Dedifferentiated amniotic fluid mesenchymal stem cell (primary cell): ENCODE results near the gene RBM7.

Experiments
- DNase-seq: peaks from one replicate; pipeline ENCODE4 v3.0.0-alpha.2; 2016; ENCODE audit errors: extremely low spot score

The RBM7 gene, protein sequence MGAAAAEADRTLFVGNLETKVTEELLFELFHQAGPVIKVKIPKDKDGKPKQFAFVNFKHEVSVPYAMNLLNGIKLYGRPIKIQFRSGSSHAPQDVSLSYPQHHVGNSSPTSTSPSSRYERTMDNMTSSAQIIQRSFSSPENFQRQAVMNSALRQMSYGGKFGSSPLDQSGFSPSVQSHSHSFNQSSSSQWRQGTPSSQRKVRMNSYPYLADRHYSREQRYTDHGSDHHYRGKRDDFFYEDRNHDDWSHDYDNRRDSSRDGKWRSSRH

DNA sequence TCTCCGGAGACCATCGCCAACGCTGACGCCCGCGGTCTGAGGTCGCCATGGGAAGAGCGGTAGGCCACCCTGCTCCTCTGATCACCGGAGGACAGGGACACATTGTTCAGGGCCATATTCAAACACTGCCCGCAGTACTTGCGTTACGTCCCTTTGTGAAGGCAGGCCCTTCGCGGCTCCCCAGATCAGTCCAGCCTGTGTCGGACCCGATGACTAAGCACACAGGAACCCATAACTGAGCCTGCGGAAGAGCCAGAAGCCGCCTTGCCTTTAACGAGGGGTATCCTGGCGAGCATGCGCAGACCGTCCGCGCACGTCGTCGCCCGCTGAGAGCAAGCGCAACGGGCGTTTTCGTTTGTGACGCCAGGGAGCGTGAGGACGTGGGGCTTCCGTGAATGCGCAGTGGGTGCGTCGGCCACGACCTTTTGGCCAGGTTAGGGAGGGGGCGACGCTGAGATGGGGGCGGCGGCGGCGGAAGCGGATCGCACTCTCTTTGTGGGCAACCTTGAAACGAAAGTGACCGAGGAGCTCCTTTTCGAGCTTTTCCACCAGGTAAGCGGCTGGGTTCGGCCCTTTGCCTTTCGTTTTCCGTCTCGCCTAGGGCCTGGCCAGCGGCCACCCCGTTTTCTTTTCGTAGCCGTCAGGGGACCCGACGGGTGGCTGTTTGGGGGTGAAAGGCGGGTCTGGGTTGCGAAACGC lies at the start of gene RBM7, which contains the start of gene C11orf71:
TSS of gene RBM7 (plus strand) at position 451 of the 699 bp plus-strand sequence. CDS start at position 457, 6 bp downstream.
TSS of gene C11orf71 (minus strand) at position 296 of the 699 bp plus-strand sequence. CDS start at position 116, 180 bp downstream.
- peak; percentile 98 for DNase-seq

DNA sequence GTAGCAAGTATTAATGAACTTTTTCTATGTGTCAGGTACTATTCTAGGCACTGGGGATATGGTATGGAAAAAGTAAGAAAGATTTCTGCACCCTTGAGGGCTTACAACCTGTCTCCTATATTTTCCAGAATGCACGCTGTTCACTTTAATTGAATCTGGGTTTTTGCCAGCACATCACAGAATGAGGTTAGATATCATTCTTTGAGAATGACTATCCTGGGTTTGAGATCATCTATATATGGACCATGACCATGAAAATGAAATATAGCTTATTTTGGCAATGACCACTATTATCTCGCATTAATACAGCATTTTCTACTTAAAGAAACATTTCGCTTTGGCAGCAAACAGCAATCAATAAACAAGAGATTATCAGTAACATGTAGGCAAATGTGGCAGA lies 47.0 kb upstream of the RBM7 start:
- no peak for DNase-seq

DNA sequence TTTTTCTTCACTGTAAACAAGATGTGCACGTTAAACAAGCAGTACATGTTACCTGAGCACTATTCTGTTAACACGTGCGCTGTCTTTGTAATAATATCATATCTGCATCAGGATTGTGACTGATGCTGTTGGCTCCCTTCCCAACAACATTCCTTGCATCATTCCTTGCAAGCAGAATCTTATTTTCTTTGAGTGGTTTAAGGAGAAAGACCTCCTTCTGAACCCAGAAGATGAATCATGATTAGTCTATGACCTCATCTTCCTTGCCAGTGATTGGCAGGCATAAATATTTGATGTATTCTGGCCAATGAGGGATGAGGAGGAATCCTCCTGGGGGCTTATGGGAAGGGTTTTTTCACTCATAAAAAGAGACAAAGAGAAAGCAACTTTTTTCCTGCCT lies 46.4 kb upstream of the RBM7 start:
- DNase-seq, result peak; percentile 65

DNA sequence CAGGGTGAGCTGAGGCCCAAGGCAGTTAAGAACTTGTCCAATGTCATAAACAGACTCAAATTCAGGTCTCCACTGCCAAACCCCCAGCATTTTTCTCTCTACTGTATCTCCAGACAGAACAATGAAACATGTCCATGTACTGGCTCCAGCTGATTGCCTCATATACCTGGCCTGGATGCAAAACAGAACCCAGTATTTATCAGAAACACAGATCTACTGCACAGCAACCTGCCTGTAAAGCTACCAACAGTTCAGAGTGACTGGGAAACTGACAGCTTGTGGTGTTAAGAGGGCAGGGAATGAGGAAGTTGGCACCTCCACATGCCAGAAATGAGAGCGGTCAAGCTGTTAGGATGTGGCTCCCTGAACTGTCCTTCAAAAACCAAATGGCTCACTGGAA lies 41.8 kb upstream of the RBM7 start:
- no peak for DNase-seq

DNA sequence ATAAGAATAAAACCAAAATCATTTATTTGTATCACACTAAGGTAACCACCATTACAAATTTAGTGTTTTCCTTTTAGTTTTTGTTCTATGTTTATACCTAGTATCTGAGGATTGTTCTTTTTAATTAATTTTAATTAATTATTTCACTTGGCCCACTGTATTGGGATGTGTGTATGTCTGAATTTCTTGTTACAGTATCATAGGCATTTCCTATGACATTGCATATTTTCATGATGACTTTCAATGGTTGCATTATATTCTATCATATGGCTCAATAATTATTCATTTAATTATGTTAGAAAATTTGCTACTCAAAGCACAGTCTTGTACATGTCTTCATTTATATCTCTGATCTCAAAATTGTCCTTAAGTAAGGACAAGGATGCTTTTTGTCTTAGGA lies 41.1 kb upstream of the RBM7 start:
- no peak for DNase-seq

DNA sequence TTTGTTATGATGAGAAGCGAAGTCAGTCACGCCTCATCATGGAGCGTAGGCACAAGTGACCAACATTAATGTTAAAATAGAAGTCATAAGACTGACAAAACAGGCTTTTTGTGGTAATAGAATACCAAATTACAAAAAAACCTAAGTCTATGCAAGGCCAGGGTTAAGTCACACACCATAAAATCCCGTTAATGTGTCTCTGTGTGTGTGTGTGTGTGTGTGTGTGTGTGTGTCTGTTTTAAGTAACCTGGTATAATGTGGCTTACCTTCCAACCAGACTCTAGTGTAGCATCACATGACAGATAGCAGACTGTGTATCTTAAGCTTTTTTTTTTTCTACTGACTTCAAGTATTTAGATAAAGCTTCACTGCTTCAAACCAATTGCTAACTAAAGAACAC lies 38.1 kb upstream of the RBM7 start:
- no peak for DNase-seq

DNA sequence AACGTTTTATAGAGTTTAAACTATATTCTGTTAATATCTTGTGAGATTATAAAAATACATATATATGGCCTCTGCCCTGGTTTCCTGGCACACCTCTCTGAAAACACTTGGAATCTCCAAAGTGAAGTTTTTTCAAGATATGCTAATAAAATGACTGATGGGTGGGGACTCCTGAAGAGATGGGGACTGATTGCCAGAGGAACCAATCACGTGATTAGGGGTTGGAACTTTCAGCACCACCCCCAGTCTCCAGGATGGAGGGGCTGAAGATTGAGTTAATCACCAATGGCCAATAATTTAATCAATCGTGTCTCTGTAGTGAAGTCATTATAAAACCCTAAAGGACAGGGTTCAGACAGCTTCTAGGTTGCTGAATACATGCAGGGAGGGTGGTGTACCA lies 37.5 kb upstream of the RBM7 start:
- DNase-seq, result no peak

DNA sequence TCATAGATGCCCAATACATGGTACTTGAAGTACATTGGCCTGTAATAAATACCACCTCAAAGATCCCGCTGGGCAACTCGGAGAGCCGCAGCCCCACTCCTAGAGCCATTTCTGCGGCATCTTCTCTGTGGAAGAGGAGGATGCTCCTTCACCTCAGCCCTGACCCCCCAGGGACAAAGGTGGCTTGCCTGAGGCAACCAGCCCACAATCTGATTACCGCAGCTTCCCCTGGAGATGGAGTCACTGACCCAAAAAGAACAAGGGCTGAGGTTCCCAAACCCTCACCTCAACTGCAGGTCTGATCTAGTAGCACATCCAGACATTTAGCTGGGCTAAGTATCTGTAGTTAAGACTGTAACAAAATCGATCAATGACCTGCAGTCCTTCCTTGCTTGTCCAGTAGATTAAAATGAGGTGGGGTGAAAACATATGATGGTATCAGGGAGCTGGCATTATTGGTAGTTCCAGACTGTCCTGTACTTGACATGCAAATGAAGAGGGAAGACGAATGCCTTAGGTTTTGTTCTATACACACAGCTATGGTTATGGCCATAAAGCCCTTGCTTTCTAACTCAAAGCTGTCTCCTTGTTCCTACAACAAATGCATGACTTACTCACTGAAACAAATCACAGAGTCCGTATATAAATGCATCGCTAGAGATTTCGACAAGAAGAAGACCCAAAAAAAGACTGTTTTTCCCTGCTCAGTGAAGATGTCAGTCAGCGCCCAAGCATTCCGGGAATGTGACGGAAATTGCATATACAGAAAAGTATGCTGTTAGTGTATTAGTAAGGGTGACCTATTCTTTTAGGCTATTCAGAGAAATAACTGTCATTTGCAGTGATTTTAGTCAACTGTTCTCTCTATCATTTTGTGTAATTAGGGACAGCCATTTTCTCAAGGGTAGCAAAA lies 33.9 kb upstream of the RBM7 start:
- DNase-seq, result peak; percentile 86

DNA sequence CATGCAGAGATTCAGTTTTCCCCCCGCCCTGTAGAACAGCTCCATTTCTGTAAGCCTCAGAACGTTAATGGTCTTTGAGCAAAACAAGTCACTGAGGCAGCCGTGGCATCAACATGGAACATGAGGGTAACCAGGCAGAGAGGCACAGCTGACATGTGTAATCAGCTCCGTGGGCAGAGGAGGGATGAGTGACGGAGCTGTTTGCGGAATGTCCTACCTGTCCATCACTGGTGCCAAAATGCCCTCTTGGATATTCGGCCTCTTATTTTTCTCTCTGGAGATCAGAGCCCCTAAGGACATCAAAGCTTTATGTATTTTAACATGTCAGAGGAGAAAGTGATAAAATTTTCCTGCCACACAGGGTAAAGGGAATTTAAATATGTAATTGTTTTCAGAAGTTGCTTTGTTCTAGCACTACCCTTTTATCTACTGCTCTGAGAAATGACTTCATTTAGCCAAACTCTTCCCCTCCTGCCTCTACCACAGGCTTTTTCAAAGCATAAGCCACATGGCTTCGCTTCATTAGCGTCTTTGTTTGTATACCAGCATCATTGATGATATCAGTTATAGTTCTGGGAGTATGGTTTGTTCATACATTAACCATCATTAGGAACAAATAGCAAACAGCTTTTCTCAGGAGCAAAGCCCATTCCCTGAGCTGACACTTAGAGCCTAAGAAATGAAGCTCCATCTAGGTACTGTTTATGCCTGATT lies 33.1 kb upstream of the RBM7 start:
- no peak for DNase-seq

DNA sequence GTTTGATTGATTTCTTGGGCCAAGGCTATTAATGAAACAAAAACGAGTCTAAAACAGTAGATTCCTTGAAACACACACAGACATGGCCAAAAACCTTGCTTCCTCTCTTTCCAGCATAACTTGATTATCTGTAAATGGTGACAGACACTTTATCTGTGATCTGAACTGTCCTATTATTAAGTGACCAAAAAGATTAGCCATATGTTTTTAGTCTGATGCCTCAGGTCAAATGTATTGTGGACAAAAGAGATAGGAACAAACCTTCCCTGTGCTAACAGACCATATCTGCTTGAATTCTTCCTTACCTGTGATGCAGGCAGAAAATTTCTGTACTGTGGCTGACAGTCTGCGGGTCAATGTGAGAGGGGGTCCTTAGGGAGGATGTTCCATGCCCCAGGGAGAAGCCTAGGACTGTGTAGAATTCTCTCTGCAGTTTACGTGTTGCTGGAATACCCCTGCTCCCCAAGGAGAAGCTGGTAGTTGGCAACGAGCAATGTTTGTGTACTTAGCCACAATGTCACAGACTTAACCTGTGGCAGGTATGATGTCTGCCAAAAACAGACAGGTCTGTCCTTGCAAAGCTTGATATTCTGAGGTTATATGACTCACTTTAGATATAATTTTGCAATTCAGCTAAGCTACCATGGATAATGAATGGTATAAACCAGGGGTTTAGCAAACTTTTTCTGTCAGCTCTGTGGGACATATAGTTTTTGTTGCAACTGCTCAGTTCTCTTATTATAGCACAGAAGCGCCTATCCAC lies 31.4 kb upstream of the RBM7 start:
- DNase-seq, result no peak

DNA sequence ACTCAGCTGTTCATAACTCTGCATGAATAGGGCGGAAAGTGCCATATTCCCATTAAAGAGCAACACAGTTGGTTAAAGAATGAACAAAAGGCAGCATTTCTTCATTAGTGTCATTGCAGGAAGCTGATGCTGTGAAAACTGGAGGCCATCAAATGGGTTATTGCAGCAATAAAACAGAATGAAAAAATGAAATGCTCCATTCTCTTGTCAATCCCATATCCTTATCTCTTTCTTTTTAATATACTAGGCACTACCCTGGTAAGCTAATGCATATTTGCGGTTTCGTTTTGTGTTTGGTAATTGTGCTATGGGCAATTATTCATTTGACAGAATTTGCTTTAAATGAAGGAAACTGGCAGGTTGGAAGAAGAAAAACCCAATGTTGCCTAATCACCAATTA lies 25.4 kb upstream of the RBM7 start:
- no peak for DNase-seq

DNA sequence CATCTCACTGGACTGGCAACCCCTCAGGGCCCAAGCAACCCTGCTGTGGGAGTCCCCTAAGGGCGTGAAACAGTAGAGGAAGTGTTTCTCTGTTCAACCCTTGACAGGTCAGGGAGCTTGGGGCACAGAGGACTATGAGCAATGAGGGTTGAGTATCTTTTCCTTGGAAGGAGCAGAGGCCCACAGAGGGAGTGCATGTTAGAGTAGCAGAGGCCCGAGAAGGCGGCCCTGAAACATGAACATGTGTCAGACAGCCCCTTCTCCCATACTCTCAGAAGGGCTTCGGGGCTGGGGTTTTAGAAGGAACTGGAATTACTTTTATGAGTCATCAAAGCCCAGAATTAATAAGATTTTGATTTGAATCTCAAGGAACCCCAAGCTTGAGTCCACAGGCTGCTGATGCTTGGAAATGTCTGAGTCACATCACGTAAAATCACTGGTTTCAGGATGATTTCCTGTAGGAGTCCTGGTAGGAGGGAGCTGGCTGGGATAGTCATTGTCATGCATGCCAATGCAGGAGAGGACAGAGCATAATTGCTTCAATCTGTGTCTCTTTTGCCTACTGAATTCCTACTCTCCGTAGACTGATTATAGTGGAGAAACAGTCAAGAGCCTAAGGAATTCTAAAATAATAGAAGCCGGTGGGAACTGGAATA lies 22.7 kb upstream of the RBM7 start:
- peak; percentile 86 for DNase-seq

DNA sequence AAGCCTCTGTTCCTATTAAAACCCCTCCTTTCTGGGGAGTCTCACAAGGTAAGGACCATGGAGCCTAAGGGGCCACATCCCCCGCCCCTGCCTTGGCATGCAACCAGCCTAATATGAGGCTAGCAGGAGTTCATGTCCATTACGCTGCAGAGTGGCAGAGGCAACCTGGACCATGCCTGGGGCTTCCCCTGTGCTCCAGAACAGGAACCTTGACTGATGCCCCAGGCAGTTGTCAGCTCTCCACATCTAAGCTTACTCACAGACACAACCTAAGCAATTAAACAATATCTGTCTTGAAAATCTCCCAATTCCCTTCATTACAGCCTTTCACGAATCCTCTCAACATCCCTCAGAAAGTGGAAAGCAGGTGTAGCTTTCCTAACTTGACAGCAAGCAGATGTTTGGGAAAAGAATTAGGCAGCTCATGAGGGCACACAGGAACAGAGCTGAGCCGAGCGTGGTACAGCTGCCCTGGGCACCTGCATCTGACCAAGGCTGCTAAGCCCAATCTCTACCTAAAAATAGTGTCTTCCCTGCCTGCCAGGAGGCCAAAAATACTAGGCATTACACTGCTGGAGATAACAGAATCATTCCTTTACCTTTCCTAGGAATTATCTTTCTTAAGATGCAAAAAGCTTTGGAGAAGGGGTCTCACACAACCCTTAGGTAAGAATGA lies 20.9 kb upstream of the RBM7 start:
- no peak for DNase-seq

DNA sequence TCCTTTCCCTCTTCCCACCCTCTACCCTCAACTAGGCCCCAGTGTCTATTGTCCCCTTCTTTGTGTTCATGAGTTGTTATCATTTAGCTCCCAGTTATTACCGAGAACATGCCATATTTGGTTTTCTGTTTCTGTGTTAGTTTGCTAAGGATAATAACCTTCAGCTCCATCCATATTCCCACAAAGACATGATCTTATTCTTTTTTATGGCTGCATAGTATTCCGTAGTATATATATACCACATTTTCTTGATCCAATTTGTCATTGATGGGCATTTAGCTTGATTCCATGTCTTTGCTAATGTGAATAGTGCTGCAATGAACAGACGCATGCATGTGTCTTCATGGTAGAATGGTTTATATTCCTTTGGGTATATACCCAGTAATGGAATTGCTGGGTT lies 18.0 kb upstream of the RBM7 start:
- no peak for DNase-seq

DNA sequence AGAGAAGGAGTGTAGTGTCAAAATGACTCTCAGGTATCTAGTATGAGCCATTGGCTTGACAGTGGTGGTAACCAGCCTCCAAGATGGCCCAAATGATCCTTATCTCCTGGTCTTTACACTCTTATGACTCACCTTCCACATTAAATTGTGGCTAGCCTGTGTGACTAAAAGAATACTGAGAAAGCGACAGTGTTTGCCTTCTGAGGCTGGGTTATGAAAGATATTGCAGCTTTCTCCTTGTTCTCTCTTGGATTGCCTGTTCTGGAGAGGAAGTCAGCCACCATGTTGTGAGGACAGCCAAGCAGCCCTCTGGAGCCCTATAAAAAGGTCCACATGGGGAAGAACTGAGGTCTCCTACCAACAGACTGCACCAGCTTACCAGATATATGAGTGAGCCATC lies 16.0 kb upstream of the RBM7 start:
- DNase-seq, result no peak

DNA sequence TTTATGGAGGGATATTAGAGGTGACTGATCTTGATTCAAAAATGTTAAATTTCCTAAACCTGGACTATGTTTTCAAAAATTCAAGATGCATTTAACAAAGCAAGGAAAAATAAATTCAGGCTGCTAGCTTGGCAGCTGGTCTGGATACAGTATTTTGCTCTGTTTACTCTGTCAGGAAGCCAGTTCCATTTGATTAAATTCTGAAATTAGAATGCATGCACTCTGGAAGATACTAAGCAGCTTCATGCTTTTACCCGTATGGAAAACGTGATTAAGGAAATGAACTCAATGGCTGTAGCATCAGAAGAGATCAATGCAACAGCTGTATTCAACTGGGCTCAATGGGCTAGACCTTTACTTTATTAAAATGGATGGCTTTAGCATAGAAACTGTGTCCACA lies 14.3 kb upstream of the RBM7 start:
- no peak for DNase-seq

DNA sequence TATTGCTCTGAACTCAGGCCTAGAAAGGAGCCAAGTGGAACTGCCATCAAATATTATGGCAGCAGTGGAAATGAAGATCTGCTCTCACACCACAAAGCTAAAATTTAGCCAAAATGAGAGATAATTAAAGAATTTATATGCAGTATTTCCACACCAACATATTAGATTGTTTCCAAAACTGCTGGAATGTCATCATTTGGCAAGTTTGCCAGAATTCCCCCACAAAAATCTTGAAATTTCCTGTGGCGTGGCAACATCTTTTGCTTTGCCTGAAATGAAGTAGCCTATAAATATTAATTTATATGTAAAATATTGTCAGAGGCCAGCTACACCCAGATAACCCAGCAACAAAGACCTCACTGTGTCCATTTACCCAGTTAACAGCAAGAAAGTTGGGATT lies 13.9 kb upstream of the RBM7 start:
- DNase-seq, result no peak

DNA sequence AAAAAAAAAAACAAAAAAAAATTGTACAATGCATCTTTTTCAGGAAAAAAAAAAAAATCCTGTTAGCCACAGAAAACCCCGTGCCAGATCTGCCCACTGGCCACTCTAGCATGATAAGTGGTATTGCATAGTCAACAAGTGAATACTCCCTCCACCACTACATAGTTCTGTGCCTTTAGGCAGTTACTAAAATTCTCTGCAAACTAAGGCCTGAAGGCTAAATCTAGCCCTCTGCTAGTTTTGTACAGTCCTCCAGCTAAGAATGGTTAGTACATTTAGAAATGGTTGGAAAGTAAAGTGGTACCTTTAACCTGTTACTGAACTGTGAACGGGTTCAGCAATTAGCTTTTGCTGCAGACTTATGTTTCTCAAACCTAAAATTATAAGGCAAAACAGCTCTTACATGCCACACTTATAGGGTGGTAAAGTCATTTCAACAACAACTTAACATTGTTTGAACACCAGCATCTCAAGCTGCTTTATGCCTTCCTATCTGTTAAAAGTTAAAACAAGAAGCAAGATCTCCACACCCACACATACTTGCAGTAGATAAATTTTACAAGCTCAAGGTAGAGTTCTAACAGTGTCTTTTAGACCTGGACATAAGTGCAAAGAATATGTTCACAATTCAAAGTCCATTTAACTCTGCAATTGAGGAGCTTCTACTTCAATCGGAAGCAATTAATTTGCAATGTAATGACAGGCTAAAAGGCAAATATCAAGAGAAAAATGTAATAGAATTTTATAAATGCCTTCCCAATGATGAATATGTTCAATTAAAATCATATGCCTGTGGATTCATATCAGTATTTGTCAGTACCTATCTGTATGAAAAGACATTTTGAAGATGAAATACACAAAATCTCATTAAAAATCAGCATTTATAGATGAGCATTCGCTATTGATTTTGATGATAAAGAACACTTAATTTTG lies 7.5 kb upstream of the RBM7 start:
- DNase-seq, result no peak

DNA sequence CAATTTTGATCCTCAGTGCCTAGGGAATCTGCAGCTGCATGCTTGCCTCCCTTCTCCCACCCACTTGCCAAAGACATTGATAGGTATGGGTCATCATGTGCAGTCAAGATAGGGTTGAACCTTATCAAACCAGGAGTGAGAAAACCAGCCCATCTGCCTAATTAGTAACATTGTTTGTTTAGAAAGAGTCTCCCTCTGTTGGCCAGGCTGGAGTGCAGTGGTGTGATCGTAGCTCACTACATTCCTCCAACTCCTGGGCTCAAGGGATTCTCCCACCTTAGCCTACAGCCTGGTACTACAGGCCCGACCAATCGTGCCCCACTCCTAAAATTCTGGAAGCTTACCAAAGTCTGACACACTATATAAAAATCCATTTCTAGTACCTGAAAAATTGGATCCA lies 4.7 kb upstream of the RBM7 start:
- no peak for DNase-seq
